ENCODE measurements around the gene ZIM2. TPM values are rescaled to one million over a fixed set of nuclear protein-coding genes. Genes with fewer than 3 reads are reported as not detected.

Gene ZIM2
- total and polyA plus RNA-seq, 8 donors, result 0.08 to 0.52 (median 0.12) TPM; not detected in 3

DNA sequence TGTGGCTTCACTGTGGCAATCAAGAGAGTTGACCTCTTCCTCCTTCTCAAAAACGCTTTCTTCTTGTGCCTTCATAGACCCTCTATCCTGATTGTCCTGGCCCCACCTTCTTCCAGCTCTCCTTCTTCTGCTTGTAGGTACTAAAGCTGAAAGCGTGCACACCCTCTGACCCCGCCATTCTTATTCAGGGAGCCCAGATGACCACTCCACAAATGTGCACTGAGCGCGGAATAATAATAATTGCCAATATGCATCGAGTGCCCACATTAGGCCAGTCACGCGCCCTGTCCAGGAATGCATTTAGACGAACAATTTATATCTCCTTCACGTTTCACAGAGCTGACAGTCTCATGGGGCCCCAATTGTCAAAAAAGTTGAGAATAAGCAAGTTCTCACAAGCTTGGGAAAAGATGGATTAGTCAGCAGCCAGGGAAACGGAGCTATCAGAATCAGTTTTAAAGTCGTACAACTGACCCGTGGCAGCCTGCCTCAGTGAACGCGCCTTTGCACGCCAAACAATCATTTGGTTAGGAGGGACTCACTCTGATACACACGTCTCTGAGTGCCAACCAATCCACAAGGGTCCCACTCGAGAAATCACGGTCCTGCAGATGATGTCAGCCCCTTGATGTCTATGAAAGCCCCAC is 36.7 kb upstream of the ZIM2 start:
- ATAC-seq (no peak), DNase-seq (no peak), FAIRE-seq (no peak)
- H3K4me3 ChIP-seq, result no peak overlapping the region
- no peaks in the 10 kb centered on the region for H3K27me3 ChIP-seq
- no peaks in the 10 kb centered on the region for H3K4me1 ChIP-seq
- intact Hi-C loops (cut with DNase I), result no loop called here
- TF ChIP-seq, protein P1, sequence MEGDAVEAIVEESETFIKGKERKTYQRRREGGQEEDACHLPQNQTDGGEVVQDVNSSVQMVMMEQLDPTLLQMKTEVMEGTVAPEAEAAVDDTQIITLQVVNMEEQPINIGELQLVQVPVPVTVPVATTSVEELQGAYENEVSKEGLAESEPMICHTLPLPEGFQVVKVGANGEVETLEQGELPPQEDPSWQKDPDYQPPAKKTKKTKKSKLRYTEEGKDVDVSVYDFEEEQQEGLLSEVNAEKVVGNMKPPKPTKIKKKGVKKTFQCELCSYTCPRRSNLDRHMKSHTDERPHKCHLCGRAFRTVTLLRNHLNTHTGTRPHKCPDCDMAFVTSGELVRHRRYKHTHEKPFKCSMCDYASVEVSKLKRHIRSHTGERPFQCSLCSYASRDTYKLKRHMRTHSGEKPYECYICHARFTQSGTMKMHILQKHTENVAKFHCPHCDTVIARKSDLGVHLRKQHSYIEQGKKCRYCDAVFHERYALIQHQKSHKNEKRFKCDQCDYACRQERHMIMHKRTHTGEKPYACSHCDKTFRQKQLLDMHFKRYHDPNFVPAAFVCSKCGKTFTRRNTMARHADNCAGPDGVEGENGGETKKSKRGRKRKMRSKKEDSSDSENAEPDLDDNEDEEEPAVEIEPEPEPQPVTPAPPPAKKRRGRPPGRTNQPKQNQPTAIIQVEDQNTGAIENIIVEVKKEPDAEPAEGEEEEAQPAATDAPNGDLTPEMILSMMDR (IDR thresholded peaks at IDR 0.05), result no peak
- 62 to 64% methylated on average over 19 of the region's 19 CpGs for WGBS, 2 donors
- H3K36me3 ChIP-seq, result no peaks in the 10 kb centered on the region
- no peak overlapping the region for H3K27ac ChIP-seq
- no peaks in the 10 kb centered on the region for H3K9me3 ChIP-seq

DNA sequence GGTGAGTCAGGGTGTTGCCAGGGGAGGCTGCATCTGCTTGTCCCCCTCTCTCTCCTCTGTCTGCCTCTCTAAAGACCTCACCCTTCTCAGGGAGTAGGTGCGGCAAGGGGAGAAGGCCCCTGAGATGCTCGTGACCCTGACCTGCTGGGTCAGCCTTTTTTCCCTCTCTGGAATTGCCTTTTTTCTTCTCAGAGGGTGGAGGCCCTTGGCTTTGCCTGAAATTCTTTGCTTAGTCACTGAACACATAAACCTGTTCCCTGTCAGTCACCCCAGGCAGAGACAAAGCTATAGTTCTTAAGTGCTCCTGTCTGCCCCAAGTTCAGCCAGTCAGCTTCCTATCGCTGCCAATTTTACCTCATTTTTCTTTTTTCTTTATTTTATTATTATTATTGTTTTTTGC is 35.2 kb upstream of the ZIM2 start:
- WGBS, 2 donors, result 53 to 69% methylated on average over 3 of the region's 3 CpGs
- H3K9me3 ChIP-seq, result no peaks in the 10 kb centered on the region
- no peak for ATAC-seq

DNA sequence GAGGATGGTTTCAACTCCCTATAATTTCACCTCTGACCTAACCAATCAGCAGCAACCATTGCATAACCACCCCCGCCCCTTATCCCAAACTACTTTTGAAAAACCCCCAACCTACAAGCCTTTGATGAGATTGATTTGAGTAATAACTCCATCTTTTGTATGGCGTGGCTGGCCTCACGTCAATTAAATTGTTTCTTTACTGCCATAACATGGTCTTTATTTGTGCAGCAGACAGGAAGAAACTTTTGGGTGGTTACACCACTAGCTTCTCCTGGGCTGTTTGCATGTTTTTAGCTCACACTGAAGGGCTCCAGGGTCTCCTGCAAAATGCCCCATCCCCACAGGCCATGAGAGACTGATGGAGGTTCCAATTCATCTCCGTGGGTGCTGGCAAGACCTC is 34.0 kb upstream of the ZIM2 start:
- intact Hi-C loops (cut with DNase I), result no loop called here
- no peak overlapping the region for H3K27ac ChIP-seq
- no peaks in the 10 kb centered on the region for H3K27me3 ChIP-seq
- WGBS, 2 donors, result 70 to 76% methylated on average over 4 of the region's 4 CpGs
- DNase-seq (no peak), FAIRE-seq (no peak), ATAC-seq (no peak)
- no peaks in the 10 kb centered on the region for H3K36me3 ChIP-seq
- H3K4me3 ChIP-seq, result no peak overlapping the region
- no peaks in the 10 kb centered on the region for H3K9me3 ChIP-seq
- no peaks in the 10 kb centered on the region for H3K4me1 ChIP-seq
- TF ChIP-seq, protein P1 (IDR thresholded peaks at IDR 0.05), result no peak

More for the DNA sequence above, 35.2 kb upstream of the ZIM2 start:
- H3K4me1 ChIP-seq, result no peaks in the 10 kb centered on the region
- H3K36me3 ChIP-seq, result no peaks in the 10 kb centered on the region
- TF ChIP-seq, protein P1 (IDR thresholded peaks at IDR 0.05), result no peak
- no peaks in the 10 kb centered on the region for H3K27me3 ChIP-seq
- no peak overlapping the region for H3K4me3 ChIP-seq
- no peak for FAIRE-seq
- no peak for DNase-seq
- H3K27ac ChIP-seq, result no peak overlapping the region
- intact Hi-C loops (cut with DNase I), result no loop called here

DNA sequence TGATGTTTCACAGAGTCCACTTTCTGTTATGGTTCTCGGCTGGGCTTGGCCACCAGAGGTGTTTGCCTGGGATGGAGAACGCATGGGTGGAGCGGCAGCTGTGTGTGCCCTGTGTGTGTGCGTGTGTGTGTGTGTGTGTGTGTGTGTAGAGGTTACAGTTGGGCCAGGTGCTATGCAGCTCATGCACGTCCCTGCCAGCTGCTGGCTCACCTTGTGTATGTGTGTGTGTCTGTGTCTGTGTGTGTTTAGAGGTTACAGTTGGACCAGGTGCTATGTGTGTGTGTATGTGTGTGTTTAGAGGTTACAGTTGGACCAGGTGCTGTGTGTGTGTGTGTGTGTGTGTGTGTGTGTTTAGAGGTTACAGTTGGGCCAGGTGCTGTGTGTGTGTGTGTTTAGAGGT is 33.0 kb upstream of the ZIM2 start:
- no peaks in the 10 kb centered on the region for H3K9me3 ChIP-seq
- FAIRE-seq, result no peak
- no peaks in the 10 kb centered on the region for H3K36me3 ChIP-seq
- no peak for ATAC-seq
- H3K4me1 ChIP-seq, result no peaks in the 10 kb centered on the region
- WGBS, 2 donors, result 62 to 70% methylated on average over 5 of the region's 5 CpGs
- DNase-seq, result no peak
- no peak overlapping the region for H3K27ac ChIP-seq
- no peak overlapping the region for H3K4me3 ChIP-seq
- intact Hi-C loops (cut with DNase I), result no loop called here
- TF ChIP-seq, protein P1 (IDR thresholded peaks at IDR 0.05), result no peak
- no peaks in the 10 kb centered on the region for H3K27me3 ChIP-seq

DNA sequence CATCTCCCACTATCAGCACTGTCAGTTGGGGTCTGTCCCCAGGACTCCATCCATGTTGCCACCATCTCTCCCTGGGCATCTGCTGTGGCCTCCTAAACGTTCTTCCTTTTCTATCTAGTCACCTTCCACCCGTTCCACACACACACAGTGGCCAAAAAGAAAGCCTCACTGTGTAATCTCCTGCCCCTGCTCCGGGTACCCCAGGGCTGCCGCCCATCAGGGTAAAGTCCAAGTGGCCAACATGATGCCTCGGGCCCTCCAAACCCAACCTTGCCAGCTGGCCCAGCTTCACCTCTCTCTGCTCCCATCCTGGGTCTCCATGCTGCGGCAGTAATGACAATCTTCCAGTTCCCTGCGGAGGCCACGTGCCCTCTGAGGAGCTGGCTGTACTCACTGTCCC is 29.4 kb upstream of the ZIM2 start:
- FAIRE-seq, result no peak
- intact Hi-C loops (cut with DNase I), result no loop called here
- H3K9me3 ChIP-seq, result no peaks in the 10 kb centered on the region

More for the DNA sequence above, 29.4 kb upstream of the ZIM2 start:
- Histone ChIP-seq H3K36me3 (no peaks in the 10 kb centered on the region), H3K4me3 (no peak overlapping the region), H3K27ac (no peak overlapping the region), H3K27me3 (no peaks in the 10 kb centered on the region), H3K4me1 (no peaks in the 10 kb centered on the region)
- no peak for ATAC-seq
- TF ChIP-seq, protein P1 (IDR thresholded peaks at IDR 0.05), result no peak
- no peak for DNase-seq
- WGBS, 2 donors, result 65 to 80% methylated on average over 8 of the region's 8 CpGs

All from pancreas (tissue), 10 donors.